ENCODE results near the gene TOGARAM1.

The TOGARAM1 gene

GRCh38 chr14:45015133-45015532 lies 53.1 kb downstream of the TOGARAM1 start (continued):
- no peak for TF ChIP-seq ZNF302 (tag by site-specific recombination; IDR thresholded peaks at IDR 0.05; ENCODE audit: low read depth)
- no peak for TF ChIP-seq SP3 (tag by site-specific recombination; IDR thresholded peaks at IDR 0.05)
- 0 out of 2 replicates have a peak, but pooled peaks have one; percentile 38 for TF ChIP-seq ZNF629 (tag by site-specific recombination; IDR thresholded peaks at IDR 0.05)
- TF ChIP-seq ZBTB8A (tag by site-specific recombination; IDR thresholded peaks at IDR 0.05): peak; percentile 69
- TF ChIP-seq ZNF169 (tag by site-specific recombination; IDR thresholded peaks at IDR 0.05): no peak
- no peak for TF ChIP-seq ZNF112 (tag by site-specific recombination; IDR thresholded peaks at IDR 0.05)
- no peak for TF ChIP-seq PRDM2 (tag by site-specific recombination; IDR thresholded peaks at IDR 0.05; ENCODE audit: borderline replicate concordance)
- TF ChIP-seq ZNF792 (tag by site-specific recombination; IDR thresholded peaks at IDR 0.05): no peak
- TF ChIP-seq YY1 (tag by site-specific recombination; IDR thresholded peaks at IDR 0.05): no peak
- TF ChIP-seq ZBTB20 (tag by site-specific recombination; IDR thresholded peaks at IDR 0.05): no peak
- TF ChIP-seq FEZF1 (tag by site-specific recombination; IDR thresholded peaks at IDR 0.05): no peak
- TF ChIP-seq YY2 (tag by site-specific recombination; IDR thresholded peaks at IDR 0.05): no peak
- TF ChIP-seq KLF10 (tag by site-specific recombination; IDR thresholded peaks at IDR 0.05): no peak
- no peak for TF ChIP-seq ZNF37A (tag by site-specific recombination; IDR thresholded peaks at IDR 0.05)
- TF ChIP-seq ZNF555 (tag by site-specific recombination; conservative IDR thresholded peaks at IDR 0.05): peak; percentile 87
- no peak for TF ChIP-seq ZNF132 (tag by site-specific recombination; IDR thresholded peaks at IDR 0.05; ENCODE audit: borderline replicate concordance)
- no peak for TF ChIP-seq ZNF610 (tag by site-specific recombination; IDR thresholded peaks at IDR 0.05; ENCODE audit: borderline replicate concordance)
- no peak for TF ChIP-seq ZNF776 (tag by site-specific recombination; IDR thresholded peaks at IDR 0.05; ENCODE audit: borderline replicate concordance)
- no peak for TF ChIP-seq ZNF561 (tag by site-specific recombination; IDR thresholded peaks at IDR 0.05; ENCODE audit: borderline replicate concordance)
- TF ChIP-seq ZNF354C (tag by site-specific recombination; IDR thresholded peaks at IDR 0.05; ENCODE audit: borderline replicate concordance, low read depth): no peak
- TF ChIP-seq ZIC2 (tag by site-specific recombination; IDR thresholded peaks at IDR 0.05): no peak
- no peak for TF ChIP-seq ZNF488 (tag by site-specific recombination; IDR thresholded peaks at IDR 0.05)
- TF ChIP-seq REST (tag by site-specific recombination; IDR thresholded peaks at IDR 0.05): peak; percentile 45; the same call in 1 of the 2 replicates
- no peak for TF ChIP-seq ZNF23 (tag by site-specific recombination; IDR thresholded peaks at IDR 0.05; ENCODE audit: borderline replicate concordance)
- no peak for TF ChIP-seq GLIS2 (tag by site-specific recombination; IDR thresholded peaks at IDR 0.05)
- no peak for TF ChIP-seq PRDM10 (tag by site-specific recombination; IDR thresholded peaks at IDR 0.05)
- TF ChIP-seq ZNF121 (tag by site-specific recombination; IDR thresholded peaks at IDR 0.05): no peak
